NCI-H2227 treated with DMSO at 0.1 percent for 48 hours (cell line): ENCODE results near the gene MRFAP1L1.

ENCODE experiments used
- DNase-seq: peaks from one replicate; lab custom pipeline; 2025; lab: John Stamatoyannopoulos, UW

MRFAP1L1 gene

DNA sequence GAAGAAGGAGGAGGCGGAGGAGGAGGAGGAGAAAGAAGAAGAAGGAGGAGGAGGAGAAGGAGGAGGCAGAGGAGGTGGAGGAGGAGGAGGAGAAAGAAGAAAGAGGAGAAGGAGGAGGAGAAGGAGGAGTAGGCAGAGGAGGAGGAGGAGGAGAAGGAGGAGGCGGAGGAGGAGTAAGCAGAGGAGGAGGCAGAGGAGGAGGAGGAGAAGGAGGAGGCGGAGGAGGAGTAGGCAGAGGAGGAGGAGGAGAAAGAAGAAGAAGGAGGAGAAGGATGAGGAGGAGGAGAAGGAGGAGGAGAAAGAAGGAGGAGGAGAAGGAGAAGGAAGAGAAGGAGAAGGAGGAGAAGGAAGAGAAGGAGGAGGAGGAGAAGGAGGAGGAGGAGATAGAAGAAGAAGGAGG, 49.2 kb downstream of the MRFAP1L1 start:
- DNase-seq, result no peak

- no peak for DNase-seq
Measured at GRCh38 chr4:6659897-6660296, 49.8 kb downstream of the MRFAP1L1 start.

- no peak for DNase-seq
Measured at GRCh38 chr4:6658597-6659075, 51.0 kb downstream of the MRFAP1L1 start.

GRCh38 chr4:6658209-6658595, 51.5 kb downstream of the MRFAP1L1 start:
- no peak for DNase-seq
